ENCODE measurements around the gene C11orf24.

DNA sequence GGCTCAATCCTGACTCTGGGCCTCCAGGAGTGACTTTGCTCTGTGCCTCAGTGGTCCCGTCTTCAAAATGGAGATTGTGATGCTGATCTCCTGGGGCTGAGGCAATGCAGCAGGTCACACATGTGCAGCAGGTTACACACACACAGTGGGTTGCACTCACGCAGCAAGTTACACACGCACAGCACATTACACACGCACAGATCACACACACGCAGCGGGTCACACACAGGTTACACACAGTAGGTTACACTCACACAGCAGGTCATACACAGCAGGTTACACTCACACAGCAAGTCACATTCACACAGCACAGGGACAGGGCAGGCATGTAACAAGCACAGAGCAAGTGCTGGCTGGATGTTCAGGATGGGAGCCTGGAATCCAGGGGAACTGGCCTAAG, 11.3 kb downstream of the C11orf24 start:
- TF ChIP-seq CTCF (IDR thresholded peaks at IDR 0.05), result no peak
- TF ChIP-seq ZFX (IDR thresholded peaks at IDR 0.05; ENCODE audit: borderline replicate concordance), result no peak
